Cardiac muscle cell (in vitro differentiated cells and primary cell): ENCODE data around the gene KIF20A. TPM values are rescaled to one million over a fixed set of nuclear protein-coding genes. Genes with fewer than 3 reads are reported as not detected.

Experiments used
- DNase-seq, 2 donors: peaks; one replicate each; pipeline versions ENCODE4 v3.0.0 to v3.0.0-alpha.2; 2010 to 2017; ENCODE audit warnings: low read depth in 1 of 2, low spot score in 1 of 2
- H3K27ac ChIP-seq: fragments of 200-600 bp; sonication (generic); 2 replicates; pipeline ENCODE4 v1.5.1; 2016
- H3K27me3 ChIP-seq: fragments of 200-600 bp; sonication (generic); 2 replicates; pipeline ENCODE4 v1.6.0; 2016; ENCODE audit warnings: control low read depth
- H3K36me3 ChIP-seq: fragments of 200-600 bp; sonication (generic); 2 replicates; pipeline ENCODE4 v1.5.1; 2016; ENCODE audit warnings: control low read depth
- H3K4me1 ChIP-seq: fragments of 200-600 bp; sonication (generic); 2 replicates; pipeline ENCODE4 v1.8.1; 2017; ENCODE audit warnings: low read depth, mild to moderate bottlenecking, mixed run types
- H3K4me3 ChIP-seq: fragments of 200-600 bp; sonication (generic); 2 replicates; pipeline ENCODE4 v1.5.1; 2016; ENCODE audit warnings: mild to moderate bottlenecking
- H3K9me3 ChIP-seq: fragments of 200-600 bp; sonication (generic); 2 replicates; pipeline ENCODE4 v1.5.1; 2017; ENCODE audit warnings: low read depth, mild to moderate bottlenecking, control low read depth
- polyA plus RNA-seq: library from polyadenylated mRNA; unstranded; fragments of >200 nt; fragmentation: Nextera tagmentation; extraction: Ambion mirVana; gene quantifications from 2 replicates; pipeline ENCODE4 v1.2.1, GENCODE V29; 2016
- total RNA-seq: library from RNA; depleted of rRNA; stranded (reverse); fragments of >200 nt; gene quantifications from 2 replicates; pipeline ENCODE4 v1.2.3, GENCODE V29; 2016
- TF ChIP-seq, protein P1 (sequence below): IDR thresholded peaks from 2 replicates; pipeline ENCODE4 v1.5.1; 2012; ENCODE audit warnings: low read depth, mild to moderate bottlenecking, low read length

Gene KIF20A
- total and polyA plus RNA-seq, 2 experiments from 2014 or later = 7.2 to 106 TPM

DNA sequence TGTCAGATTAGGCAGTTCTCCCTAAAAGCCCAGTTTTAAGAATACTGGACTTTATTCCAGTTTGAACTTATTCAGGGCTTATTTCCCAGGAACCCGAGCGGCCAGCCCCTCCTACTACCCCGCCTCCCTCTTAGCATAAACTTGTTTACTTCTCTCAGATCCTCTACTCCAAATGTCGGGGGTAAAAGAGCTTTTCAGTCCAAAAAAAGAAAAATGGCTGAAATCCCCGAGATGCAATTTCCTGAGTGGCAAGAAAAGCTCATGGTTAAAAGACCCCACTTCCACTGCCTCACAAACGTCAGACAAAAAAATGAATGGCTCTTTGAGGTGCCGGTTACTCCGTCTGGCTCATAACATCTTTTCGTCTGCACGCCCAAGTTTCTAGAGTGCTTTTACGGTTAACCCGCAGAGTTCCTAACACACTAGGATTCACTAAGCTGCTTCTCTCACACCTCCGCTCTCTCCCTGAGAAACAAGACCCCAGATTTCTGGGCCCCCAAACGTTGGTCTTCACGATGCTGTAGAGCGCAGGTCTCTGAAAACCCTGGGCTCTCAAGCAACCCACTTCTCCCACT lies 884 bp upstream of the KIF20A start:
- H3K36me3 ChIP-seq = peaks cover 35% of the 10 kb centered on the region
- H3K9me3 ChIP-seq = no peaks in the 10 kb centered on the region
- H3K4me3 ChIP-seq = peak overlapping the region; percentile 75
- peak overlapping the region; percentile 91 for H3K27ac ChIP-seq
- TF ChIP-seq, protein P1, sequence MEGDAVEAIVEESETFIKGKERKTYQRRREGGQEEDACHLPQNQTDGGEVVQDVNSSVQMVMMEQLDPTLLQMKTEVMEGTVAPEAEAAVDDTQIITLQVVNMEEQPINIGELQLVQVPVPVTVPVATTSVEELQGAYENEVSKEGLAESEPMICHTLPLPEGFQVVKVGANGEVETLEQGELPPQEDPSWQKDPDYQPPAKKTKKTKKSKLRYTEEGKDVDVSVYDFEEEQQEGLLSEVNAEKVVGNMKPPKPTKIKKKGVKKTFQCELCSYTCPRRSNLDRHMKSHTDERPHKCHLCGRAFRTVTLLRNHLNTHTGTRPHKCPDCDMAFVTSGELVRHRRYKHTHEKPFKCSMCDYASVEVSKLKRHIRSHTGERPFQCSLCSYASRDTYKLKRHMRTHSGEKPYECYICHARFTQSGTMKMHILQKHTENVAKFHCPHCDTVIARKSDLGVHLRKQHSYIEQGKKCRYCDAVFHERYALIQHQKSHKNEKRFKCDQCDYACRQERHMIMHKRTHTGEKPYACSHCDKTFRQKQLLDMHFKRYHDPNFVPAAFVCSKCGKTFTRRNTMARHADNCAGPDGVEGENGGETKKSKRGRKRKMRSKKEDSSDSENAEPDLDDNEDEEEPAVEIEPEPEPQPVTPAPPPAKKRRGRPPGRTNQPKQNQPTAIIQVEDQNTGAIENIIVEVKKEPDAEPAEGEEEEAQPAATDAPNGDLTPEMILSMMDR = no peak
- H3K4me1 ChIP-seq = peaks cover 13% of the 10 kb centered on the region
- no peaks in the 10 kb centered on the region for H3K27me3 ChIP-seq
- peak; percentile 27 to 33 for DNase-seq

GRCh38 chr5:138179277-138179857 lies 455 bp downstream of the KIF20A start:
- TF ChIP-seq, protein P1 = no peak
- DNase-seq = no peak
- Histone ChIP-seq H3K27ac (peak overlapping the region; percentile 91), H3K4me3 (peak overlapping the region; percentile 75), H3K36me3 (peaks cover 26% of the 10 kb centered on the region), H3K9me3 (no peaks in the 10 kb centered on the region), H3K27me3 (no peaks in the 10 kb centered on the region), H3K4me1 (peaks cover 13% of the 10 kb centered on the region)

GRCh38 chr5:138180183-138180782 lies 1.4 kb downstream of the KIF20A start:
- Histone ChIP-seq H3K4me3 (peak overlapping the region; percentile 75), H3K4me1 (peaks cover 13% of the 10 kb centered on the region), H3K27ac (no peak overlapping the region), H3K27me3 (no peaks in the 10 kb centered on the region), H3K36me3 (peaks cover 27% of the 10 kb centered on the region), H3K9me3 (no peaks in the 10 kb centered on the region)
- peak; percentile 57 to 71 for DNase-seq
- TF ChIP-seq, protein P1 = peak; percentile 50

- TF ChIP-seq, protein P1 = no peak
- Histone ChIP-seq H3K27me3 (no peaks in the 10 kb centered on the region), H3K4me1 (peaks cover 13% of the 10 kb centered on the region), H3K9me3 (no peaks in the 10 kb centered on the region), H3K36me3 (peaks cover 30% of the 10 kb centered on the region), H3K27ac (no peak overlapping the region), H3K4me3 (no peak overlapping the region)
- no peak for DNase-seq
These were observed 1.9 kb downstream of the KIF20A start for GRCh38 chr5:138180841-138181240.

- Histone ChIP-seq H3K27ac (no peak overlapping the region), H3K4me1 (peaks cover 8% of the 10 kb centered on the region), H3K9me3 (no peaks in the 10 kb centered on the region), H3K27me3 (no peaks in the 10 kb centered on the region), H3K4me3 (no peak overlapping the region), H3K36me3 (peaks cover 41% of the 10 kb centered on the region)
- no peak for DNase-seq
- TF ChIP-seq, protein P1 = no peak
These were observed 3.9 kb downstream of the KIF20A start for GRCh38 chr5:138182808-138183207.
